Stimulated activated CD4-positive, alpha-beta T cell treated with anti-CD3 and anti-CD28 coated beads, TNF-alpha, amount 100 ng/mL, for 48 hours (primary cell): ENCODE measurements around the gene DUS2.

Experiments used
- DNase-seq, 3 donors: peaks; one replicate each; pipeline ENCODE4 v3.0.0-alpha.2; 2020; ENCODE audit warnings: low read depth in 3 of 3

The DUS2 gene

GRCh38 chr16:68046106-68046505, 23.0 kb downstream of the DUS2 start:
- DNase-seq, result no peak

- DNase-seq, result no peak
These were observed 24.9 kb downstream of the DUS2 start for GRCh38 chr16:68047987-68048386.

- DNase-seq, result no peak
These were observed 26.4 kb downstream of the DUS2 start for GRCh38 chr16:68049449-68049848.

- no peak for DNase-seq
These were observed 32.3 kb downstream of the DUS2 start for GRCh38 chr16:68055395-68055794.

GRCh38 chr16:68059804-68060203, 36.7 kb downstream of the DUS2 start:
- no peak for DNase-seq

GRCh38 chr16:68061396-68061795, 38.3 kb downstream of the DUS2 start:
- DNase-seq, result no peak

- DNase-seq, result no peak
These were observed 39.9 kb downstream of the DUS2 start for GRCh38 chr16:68062910-68063393.

GRCh38 chr16:68064791-68065365, 41.8 kb downstream of the DUS2 start:
- peak; percentile 48 to 61 (median 50) for DNase-seq

GRCh38 chr16:68065716-68066305, 42.7 kb downstream of the DUS2 start:
- DNase-seq, result no peak

- DNase-seq, result no peak
These were observed 43.7 kb downstream of the DUS2 start for GRCh38 chr16:68066763-68067162.

GRCh38 chr16:68068926-68069325, 45.8 kb downstream of the DUS2 start:
- DNase-seq, result no peak

- DNase-seq, result no peak
These were observed 46.6 kb downstream of the DUS2 start for GRCh38 chr16:68069511-68070248.

- DNase-seq, result no peak
These were observed 47.2 kb downstream of the DUS2 start for GRCh38 chr16:68070249-68070730.

- no peak for DNase-seq
These were observed 47.9 kb downstream of the DUS2 start for GRCh38 chr16:68070806-68071517.

GRCh38 chr16:68071518-68071901, 48.4 kb downstream of the DUS2 start:
- DNase-seq, result no peak

GRCh38 chr16:68072038-68072695, 49.1 kb downstream of the DUS2 start:
- no peak for DNase-seq

- no peak for DNase-seq
These were observed 51.0 kb downstream of the DUS2 start for GRCh38 chr16:68073902-68074760.

- DNase-seq, result no peak
These were observed 51.9 kb downstream of the DUS2 start for GRCh38 chr16:68074850-68075555.

GRCh38 chr16:68075980-68076379, 52.9 kb downstream of the DUS2 start:
- DNase-seq, result no peak

- no peak for DNase-seq
These were observed 53.5 kb downstream of the DUS2 start for GRCh38 chr16:68076560-68076959.
